ENCODE measurements around the gene ERP27. TPM values are rescaled to one million over a fixed set of nuclear protein-coding genes. Genes with fewer than 3 reads are reported as not detected.

ERP27 gene
- total and polyA plus RNA-seq, 2 donors from 2014 or later = 11.0 to 35.3 TPM

DNA sequence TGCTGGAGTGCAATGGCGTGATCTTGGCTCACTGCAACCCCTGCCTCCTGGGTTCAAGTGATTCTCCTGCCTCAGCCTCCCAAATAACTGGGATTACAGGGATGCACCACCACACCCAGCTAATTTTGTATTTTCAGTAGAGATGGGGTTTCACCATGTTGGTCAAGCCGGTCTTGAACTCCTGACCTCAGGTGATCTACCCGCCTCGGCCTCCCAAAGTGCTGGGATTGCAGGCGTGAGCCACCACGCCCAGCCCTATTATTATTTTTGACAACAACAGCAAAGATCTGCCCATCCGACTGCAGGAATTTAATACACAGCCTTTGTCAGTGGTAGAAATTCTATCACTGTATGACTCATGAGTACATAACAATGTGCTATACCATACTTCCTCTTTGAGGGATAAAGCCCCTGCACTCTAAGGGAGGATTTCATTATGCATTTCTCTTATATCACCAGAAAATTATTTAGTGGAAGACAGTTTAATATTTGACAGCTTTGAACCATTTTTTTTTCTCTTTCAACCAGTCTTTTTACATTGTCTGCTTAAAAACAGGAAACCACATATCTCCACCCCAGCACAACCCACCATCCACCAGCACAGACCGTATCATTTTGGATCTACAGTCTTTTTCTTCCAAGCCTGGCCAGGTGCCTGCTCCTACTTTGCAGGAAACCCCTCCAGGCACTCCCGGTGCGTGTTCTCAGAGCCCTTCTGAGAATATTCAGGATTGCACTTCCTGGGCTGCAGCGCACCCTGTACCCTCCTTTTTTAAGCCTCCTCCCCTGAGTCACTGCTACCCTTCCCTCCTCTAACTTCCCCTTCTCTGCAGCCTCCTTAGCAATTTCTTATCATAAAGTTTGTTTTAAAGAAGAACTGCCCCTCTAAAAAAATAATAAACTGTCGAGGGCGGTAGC lies 22.5 kb upstream of the ERP27 start:
- Histone ChIP-seq H3K36me3 (ENCODE audit: control insufficient read depth in 2 of 3, insufficient read depth in 3 of 3, low read length in 3 of 3) (no peaks in the 10 kb centered on the region), H3K4me1 (ENCODE audit: control insufficient read depth in 2 of 3, insufficient read depth in 2 of 3, low read depth in 1 of 3, low read length in 3 of 3) (peaks cover 0 to 3% (median 0%) of the 10 kb centered on the region in 3 donors), H3K9ac (ENCODE audit: low read length in 3 of 3) (peak overlapping the region in 2 of 3 donors; percentile 22 to 47), H3K9me3 (ENCODE audit: control insufficient read depth in 2 of 3, insufficient read depth in 1 of 3, low read length in 3 of 3) (no peaks in the 10 kb centered on the region), H3K4me3 (ENCODE audit: low read length in 3 of 3) (peak overlapping the region in 2 of 3 donors; percentile 43 to 72), H3K27me3 (ENCODE audit: control insufficient read depth, insufficient read depth, low read length) (no peaks in the 10 kb centered on the region), H3K27ac (ENCODE audit: low read depth in 2 of 2, low read length in 2 of 2) (peak overlapping the region; percentile 48 to 91)
- DNase-seq = peak in 3 of 5 donors; percentile 17 to 37 (median 23)
- no peak for FAIRE-seq
- intact Hi-C loops (cut with DNase I) = no loop called here
- TF ChIP-seq, protein P1, sequence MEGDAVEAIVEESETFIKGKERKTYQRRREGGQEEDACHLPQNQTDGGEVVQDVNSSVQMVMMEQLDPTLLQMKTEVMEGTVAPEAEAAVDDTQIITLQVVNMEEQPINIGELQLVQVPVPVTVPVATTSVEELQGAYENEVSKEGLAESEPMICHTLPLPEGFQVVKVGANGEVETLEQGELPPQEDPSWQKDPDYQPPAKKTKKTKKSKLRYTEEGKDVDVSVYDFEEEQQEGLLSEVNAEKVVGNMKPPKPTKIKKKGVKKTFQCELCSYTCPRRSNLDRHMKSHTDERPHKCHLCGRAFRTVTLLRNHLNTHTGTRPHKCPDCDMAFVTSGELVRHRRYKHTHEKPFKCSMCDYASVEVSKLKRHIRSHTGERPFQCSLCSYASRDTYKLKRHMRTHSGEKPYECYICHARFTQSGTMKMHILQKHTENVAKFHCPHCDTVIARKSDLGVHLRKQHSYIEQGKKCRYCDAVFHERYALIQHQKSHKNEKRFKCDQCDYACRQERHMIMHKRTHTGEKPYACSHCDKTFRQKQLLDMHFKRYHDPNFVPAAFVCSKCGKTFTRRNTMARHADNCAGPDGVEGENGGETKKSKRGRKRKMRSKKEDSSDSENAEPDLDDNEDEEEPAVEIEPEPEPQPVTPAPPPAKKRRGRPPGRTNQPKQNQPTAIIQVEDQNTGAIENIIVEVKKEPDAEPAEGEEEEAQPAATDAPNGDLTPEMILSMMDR (IDR thresholded peaks at IDR 0.05; ENCODE audit: borderline replicate concordance, extremely low read depth, insufficient read depth) = no peak

DNA sequence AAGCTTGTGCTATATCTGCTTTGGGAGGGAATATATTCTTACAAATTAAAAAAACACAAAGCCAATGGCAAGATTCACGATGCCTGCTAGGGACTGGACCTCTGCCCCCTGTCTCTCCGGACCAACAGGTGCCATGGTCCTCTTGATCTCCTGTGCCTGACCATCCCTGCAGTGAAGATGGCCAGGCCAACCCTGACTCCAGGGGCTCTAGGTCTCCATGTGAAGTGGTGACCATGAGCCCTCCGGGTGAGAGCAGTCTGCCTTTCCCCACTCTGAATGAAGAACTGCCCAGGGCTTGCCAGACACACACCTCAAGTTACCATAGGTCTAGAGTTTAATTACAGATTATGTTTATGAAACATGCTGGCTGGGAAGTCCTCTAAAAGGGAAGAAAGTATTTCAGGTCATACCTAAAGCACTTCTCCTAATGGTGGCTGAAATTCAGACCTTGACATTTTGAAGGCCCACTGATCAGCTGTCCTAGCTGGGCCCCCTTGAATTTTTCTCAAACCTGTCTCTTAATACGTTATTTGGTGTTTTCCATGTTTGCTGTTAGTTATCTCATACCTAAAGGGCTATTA lies 21.7 kb upstream of the ERP27 start:
- Histone ChIP-seq H3K4me3 (ENCODE audit: low read length in 3 of 3) (peak overlapping the region in 2 of 3 donors; percentile 45 to 47), H3K9me3 (ENCODE audit: control insufficient read depth in 2 of 3, insufficient read depth in 1 of 3, low read length in 3 of 3) (no peaks in the 10 kb centered on the region), H3K27ac (ENCODE audit: low read depth in 2 of 2, low read length in 2 of 2) (peak overlapping the region in 1 of 2 donors; percentile 49), H3K9ac (ENCODE audit: low read length in 3 of 3) (peak overlapping the region in 2 of 3 donors; percentile 11 to 13), H3K4me1 (ENCODE audit: control insufficient read depth in 2 of 3, insufficient read depth in 2 of 3, low read depth in 1 of 3, low read length in 3 of 3) (peaks cover 0 to 3% (median 0%) of the 10 kb centered on the region in 3 donors), H3K36me3 (ENCODE audit: control insufficient read depth in 2 of 3, insufficient read depth in 3 of 3, low read length in 3 of 3) (no peaks in the 10 kb centered on the region), H3K27me3 (ENCODE audit: control insufficient read depth, insufficient read depth, low read length) (no peaks in the 10 kb centered on the region)
- intact Hi-C loops (cut with DNase I) = no loop called here
- TF ChIP-seq, protein P1 (IDR thresholded peaks at IDR 0.05; ENCODE audit: borderline replicate concordance, extremely low read depth, insufficient read depth) = no peak
- no peak for DNase-seq
- no peak for FAIRE-seq

DNA sequence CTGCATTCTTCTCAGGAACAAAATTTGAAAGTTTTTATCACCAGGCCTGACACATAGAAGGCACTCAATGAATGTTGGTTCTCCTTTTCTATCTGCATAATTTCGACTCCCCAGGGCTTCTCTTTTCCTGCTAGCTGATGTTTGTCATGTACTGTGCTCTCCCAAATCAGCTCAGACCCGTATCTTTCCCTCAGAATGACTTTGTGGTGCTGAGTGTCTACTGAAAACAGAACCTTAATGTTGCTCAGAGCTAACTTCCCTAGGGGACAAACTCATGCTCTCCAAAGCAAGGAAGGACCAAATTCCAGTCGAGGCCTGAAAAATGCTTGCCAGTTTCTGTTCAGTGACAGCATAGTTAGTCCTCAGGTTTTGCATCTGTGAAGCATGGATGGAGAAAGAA lies 21.1 kb upstream of the ERP27 start:
- H3K4me3 ChIP-seq (ENCODE audit: low read length in 3 of 3) = peak overlapping the region in 2 of 3 donors; percentile 33 to 45

More for the DNA sequence above, 21.1 kb upstream of the ERP27 start:
- no peak for DNase-seq
- Histone ChIP-seq H3K4me1 (ENCODE audit: control insufficient read depth in 2 of 3, insufficient read depth in 2 of 3, low read depth in 1 of 3, low read length in 3 of 3) (peaks cover 0 to 4% (median 2%) of the 10 kb centered on the region in 3 donors), H3K36me3 (ENCODE audit: control insufficient read depth in 2 of 3, insufficient read depth in 3 of 3, low read length in 3 of 3) (no peaks in the 10 kb centered on the region), H3K9ac (ENCODE audit: low read length in 3 of 3) (peak overlapping the region in 1 of 3 donors; percentile 13), H3K27ac (ENCODE audit: low read depth in 2 of 2, low read length in 2 of 2) (peak overlapping the region in 1 of 2 donors; percentile 49), H3K27me3 (ENCODE audit: control insufficient read depth, insufficient read depth, low read length) (no peaks in the 10 kb centered on the region), H3K9me3 (ENCODE audit: control insufficient read depth in 2 of 3, insufficient read depth in 1 of 3, low read length in 3 of 3) (no peaks in the 10 kb centered on the region)
- FAIRE-seq = no peak
- intact Hi-C loops (cut with DNase I) = no loop called here
- TF ChIP-seq, protein P1 (IDR thresholded peaks at IDR 0.05; ENCODE audit: borderline replicate concordance, extremely low read depth, insufficient read depth) = no peak
